ENCODE data around the gene SLC7A5. TPM values are rescaled to one million over a fixed set of nuclear protein-coding genes. Genes with fewer than 3 reads are reported as not detected.
"Not testable (repeated sequence)": the region's sequence is repeated elsewhere in the genome, so short reads cannot be mapped to it uniquely, and the experiment has no call there.

Gene SLC7A5
- total RNA-seq, 1 donor from 2014 or later: 41.6 TPM

DNA sequence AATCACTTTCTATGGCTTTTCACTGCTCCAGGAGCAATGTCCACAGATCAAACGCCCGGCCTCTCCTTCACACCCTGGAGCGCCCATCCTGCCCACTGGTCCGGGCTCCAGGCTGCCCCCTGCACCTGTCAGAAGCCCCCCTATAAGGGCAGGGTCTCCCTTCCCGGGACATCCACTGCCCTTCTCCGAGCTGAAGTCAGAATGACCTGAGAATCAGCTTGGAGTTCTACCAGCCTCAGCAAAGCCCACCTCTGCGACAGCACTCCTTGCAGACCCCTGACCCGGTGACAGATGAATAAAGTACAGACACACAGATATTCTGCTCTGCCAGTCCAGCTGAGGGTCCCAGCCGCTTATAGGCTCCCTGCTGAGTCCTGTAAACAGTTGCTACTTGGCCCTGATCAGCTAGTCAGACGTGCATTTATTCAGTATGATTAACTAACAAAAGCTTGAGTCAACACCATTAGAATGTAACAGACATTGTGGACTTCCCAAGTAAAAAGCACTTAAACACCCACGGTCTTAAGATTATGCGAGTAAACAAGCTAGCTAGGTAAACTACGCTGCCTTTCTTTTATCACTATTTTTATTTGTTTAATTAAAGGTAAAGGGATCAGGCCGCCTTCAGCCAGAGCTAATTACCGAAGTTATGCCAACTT lies 4.8 kb downstream of the SLC7A5 start:
- TF ChIP-seq, protein P1, sequence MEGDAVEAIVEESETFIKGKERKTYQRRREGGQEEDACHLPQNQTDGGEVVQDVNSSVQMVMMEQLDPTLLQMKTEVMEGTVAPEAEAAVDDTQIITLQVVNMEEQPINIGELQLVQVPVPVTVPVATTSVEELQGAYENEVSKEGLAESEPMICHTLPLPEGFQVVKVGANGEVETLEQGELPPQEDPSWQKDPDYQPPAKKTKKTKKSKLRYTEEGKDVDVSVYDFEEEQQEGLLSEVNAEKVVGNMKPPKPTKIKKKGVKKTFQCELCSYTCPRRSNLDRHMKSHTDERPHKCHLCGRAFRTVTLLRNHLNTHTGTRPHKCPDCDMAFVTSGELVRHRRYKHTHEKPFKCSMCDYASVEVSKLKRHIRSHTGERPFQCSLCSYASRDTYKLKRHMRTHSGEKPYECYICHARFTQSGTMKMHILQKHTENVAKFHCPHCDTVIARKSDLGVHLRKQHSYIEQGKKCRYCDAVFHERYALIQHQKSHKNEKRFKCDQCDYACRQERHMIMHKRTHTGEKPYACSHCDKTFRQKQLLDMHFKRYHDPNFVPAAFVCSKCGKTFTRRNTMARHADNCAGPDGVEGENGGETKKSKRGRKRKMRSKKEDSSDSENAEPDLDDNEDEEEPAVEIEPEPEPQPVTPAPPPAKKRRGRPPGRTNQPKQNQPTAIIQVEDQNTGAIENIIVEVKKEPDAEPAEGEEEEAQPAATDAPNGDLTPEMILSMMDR (conservative IDR thresholded peaks at IDR 0.05): no peak
- peaks cover 25% of the 10 kb centered on the region for H3K27me3 Mint-ChIP-seq (ENCODE audit: low read depth)

DNA sequence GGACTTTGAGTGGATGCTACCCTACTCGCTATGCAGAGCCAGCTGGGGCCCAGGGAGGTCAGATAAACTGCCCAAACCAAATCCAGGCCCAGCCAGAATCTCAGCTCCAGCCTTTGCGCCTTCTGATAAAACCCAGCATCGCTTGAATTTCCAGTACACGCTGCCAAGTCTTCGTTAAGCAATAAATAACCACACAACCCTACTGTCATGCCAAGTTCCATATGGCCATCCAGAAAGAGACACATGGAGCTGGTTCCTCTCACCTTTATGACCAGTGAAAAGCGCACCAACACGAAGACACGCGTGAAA lies 6.0 kb downstream of the SLC7A5 start:
- DNase-seq (ENCODE audit: low read depth, low spot score); H3K9me3 Mint-ChIP-seq; H3K4me3 Mint-ChIP-seq; H3K36me3 Mint-ChIP-seq (ENCODE audit: low read depth): not testable (repeated sequence)
- H3K4me1 Mint-ChIP-seq: peaks cover 35% of the 10 kb centered on the region
- peaks cover 17% of the 10 kb centered on the region for H3K27me3 Mint-ChIP-seq (ENCODE audit: low read depth)
- peak overlapping the region; percentile 14 for H3K27ac Mint-ChIP-seq (ENCODE audit: unreplicated experiment)

More for the DNA sequence above, 4.8 kb downstream of the SLC7A5 start:
- peaks cover 38% of the 10 kb centered on the region for H3K4me1 Mint-ChIP-seq
- H3K4me3 Mint-ChIP-seq: peak overlapping the region; percentile 23
- H3K9me3 Mint-ChIP-seq: no peaks in the 10 kb centered on the region
- H3K27ac Mint-ChIP-seq (ENCODE audit: unreplicated experiment): no peak overlapping the region
- no peak for DNase-seq (ENCODE audit: low read depth, low spot score)
- H3K36me3 Mint-ChIP-seq (ENCODE audit: low read depth): no peaks in the 10 kb centered on the region

DNA sequence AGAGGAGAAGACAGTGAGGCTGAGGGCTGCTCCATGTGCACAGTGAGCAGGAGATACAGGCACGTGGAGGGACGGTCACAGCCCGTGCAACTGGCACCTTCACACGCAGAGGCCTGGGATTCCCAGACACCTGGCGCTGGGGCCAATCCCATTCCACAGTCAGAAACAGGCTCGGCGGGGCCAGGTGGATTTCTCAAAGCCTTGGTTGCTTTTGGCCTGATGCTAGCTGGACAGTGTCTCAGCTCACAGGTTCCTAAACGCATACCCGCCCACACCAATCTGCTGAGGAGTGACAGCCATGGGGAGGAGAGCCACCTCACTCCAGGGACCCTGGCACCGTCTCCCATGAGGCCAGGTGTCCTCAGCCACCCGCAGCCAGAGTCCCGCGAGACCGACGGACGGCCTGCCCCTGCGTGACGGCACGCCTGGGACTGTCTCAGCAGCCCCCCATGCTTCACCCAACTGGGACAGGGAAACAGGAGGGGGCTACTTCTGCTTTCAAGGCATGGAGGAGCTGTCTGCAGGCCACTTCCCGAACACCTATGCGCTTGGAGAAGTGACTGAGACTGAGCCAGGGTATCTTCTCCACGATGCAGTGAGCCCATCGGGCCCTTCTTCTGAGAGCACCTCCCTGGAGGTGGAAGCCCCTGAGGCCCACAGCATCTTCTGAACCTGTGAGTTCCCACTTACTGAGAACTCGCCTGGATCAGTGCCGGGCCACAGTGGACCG lies 6.5 kb downstream of the SLC7A5 start:
- not testable (repeated sequence) for H3K36me3 Mint-ChIP-seq (ENCODE audit: low read depth); H3K9me3 Mint-ChIP-seq; DNase-seq (ENCODE audit: low read depth, low spot score); H3K4me3 Mint-ChIP-seq
- Mint-ChIP-seq H3K27me3 (ENCODE audit: low read depth) (peaks cover 12% of the 10 kb centered on the region), H3K4me1 (peaks cover 32% of the 10 kb centered on the region), H3K27ac (ENCODE audit: unreplicated experiment) (peak overlapping the region; percentile 12)

DNA sequence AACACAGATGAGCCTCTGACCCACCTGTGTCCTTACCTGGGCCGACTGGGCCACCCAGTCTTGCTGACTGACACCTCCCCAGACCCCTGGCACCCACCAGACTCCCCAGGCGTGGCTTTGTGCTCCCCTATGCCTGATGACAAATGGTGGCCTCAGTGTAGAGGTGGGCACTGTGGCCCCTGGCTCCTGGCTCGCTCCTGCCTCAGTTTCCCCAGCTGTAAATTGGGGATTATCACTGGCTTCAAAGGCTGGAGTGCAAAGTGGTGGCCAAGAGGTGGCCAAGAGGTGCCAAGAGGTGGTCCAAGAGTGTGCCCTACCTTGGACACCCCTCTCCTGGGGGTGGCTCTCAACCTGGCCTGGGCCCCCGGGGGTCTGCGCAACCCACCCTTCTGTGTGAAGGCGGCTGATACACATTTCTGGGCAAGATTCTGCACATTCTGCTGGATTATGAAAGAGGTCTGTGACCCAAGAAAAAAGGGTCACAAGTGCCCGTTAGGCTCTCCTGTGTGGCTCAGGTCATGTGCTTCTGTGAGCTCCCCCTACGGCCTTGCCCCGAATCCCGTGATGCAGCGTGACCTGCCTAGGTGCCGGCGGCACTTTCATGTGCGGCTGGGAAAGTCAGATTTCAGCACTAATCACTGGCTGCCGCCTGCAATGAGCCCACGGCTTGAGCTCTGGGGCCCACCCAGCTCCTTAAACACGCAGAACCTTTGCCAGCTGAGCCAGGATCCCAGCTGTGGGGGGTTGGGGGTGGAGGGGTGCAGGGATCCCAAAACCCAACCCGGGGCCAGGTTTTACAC lies 7.8 kb downstream of the SLC7A5 start:
- DNase-seq (ENCODE audit: low read depth, low spot score); H3K36me3 Mint-ChIP-seq (ENCODE audit: low read depth); H3K4me3 Mint-ChIP-seq; H3K27me3 Mint-ChIP-seq (ENCODE audit: low read depth); H3K9me3 Mint-ChIP-seq: not testable (repeated sequence)
- H3K27ac Mint-ChIP-seq (ENCODE audit: unreplicated experiment): peak overlapping the region; percentile 62
- peaks cover 24% of the 10 kb centered on the region for H3K4me1 Mint-ChIP-seq

DNA sequence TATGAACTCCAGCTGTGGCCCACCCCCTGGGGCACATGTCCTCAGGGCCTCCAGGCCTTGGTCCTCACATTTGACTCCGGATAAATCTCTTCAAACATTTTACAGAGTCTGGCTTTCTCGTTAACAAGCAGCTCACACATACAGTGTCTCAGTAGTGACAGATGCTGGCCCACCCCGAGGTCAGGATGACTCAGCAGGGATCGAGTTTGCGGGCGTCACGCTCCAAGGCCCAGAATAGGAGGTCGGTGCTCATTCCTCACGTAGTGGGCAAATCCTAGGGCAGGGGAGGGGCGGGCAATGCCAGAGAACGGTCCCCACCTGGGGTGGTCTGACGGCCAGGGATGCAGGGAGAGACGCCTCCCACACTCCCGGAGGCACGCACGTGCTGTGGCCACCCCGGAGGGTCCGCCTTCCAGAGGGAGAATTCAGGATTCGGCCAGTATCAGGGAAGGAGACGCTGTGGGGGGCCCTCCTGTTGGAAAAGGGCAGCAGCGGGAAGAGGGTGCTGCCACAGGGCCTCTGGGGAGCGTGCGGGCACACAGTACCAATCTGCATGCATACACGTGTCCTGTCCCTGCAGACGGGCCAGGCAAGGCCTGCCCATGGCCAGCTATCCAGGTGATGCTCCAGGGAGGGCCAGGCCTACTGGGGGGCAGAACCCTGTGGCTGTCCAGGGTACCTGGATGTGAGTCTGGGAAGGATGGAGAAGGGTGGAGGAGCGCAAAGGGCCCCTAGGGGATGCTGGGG lies 8.6 kb downstream of the SLC7A5 start:
- TF ChIP-seq, protein P1 (conservative IDR thresholded peaks at IDR 0.05): no peak
- Mint-ChIP-seq H3K4me1 (peaks cover 24% of the 10 kb centered on the region), H3K36me3 (ENCODE audit: low read depth) (no peaks in the 10 kb centered on the region), H3K27ac (ENCODE audit: unreplicated experiment) (peak overlapping the region; percentile 96), H3K4me3 (peak overlapping the region; percentile 25), H3K27me3 (ENCODE audit: low read depth) (no peaks in the 10 kb centered on the region), H3K9me3 (no peaks in the 10 kb centered on the region)
- DNase-seq (ENCODE audit: low read depth, low spot score): no peak

DNA sequence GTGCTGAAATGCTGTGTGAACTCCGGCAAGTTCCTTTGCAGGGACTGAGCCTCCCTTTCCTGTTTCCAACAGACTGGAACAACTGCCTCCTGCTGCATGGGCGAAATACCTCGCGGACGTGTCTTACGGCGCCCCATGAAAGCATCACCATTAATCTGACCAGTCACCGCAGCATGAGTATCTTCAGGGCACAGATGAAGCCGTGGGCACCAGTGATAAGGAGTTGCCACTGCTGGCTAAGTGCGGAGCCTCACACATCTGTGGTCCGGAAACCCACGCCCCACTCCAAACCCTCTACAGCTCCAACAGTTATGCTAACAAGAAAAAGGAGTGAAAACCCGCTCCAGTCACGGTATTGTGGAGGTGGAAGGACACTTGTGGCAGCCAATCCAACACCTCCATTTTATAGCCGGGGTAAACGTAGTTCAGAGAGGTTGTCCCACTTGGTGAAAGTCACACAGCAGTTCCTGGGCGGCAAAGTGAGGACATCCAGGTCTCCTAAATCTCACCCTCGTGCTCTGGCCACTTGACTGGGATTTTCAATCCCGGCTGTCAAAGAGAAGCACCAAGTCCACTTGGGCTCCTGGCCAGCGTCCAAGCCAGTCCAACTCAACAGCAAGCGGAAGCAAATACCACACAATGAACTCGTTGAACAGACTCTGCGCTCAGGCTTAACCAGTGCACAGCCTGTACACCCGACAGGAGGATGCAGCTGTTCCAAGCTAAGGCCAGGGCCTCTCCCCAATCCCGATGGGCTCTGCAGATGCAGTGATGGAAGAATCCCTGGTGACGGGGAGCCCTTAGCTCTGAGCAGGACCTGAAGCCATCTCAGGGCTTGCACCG lies 10.9 kb downstream of the SLC7A5 start:
- H3K27ac Mint-ChIP-seq (ENCODE audit: unreplicated experiment); H3K4me3 Mint-ChIP-seq; DNase-seq (ENCODE audit: low read depth, low spot score); H3K9me3 Mint-ChIP-seq; H3K36me3 Mint-ChIP-seq (ENCODE audit: low read depth); H3K27me3 Mint-ChIP-seq (ENCODE audit: low read depth): not testable (repeated sequence)
- peaks cover 23% of the 10 kb centered on the region for H3K4me1 Mint-ChIP-seq
